Vagina (tissue), 2 donors: ENCODE data around the gene SRD5A1. TPM values are rescaled to one million over a fixed set of nuclear protein-coding genes. Genes with fewer than 3 reads are reported as not detected.
A peak's percentile ranks its signal among the peaks of the same experiment; 100 is the strongest.

Experiments used
- DNase-seq, 2 donors: peaks; one replicate each; pipeline ENCODE4 v3.0.0-alpha.2; 2017; ENCODE audit errors: extremely low spot score in 2 of 2
- H3K27ac ChIP-seq: fragments of 200-600 bp; sonication (generic); one replicate; pipeline ENCODE4 v1.5.1; 2019
- H3K27me3 ChIP-seq: fragments of 200-600 bp; sonication (generic); one replicate; pipeline ENCODE4 v1.5.1; 2019
- H3K36me3 ChIP-seq, 2 donors: fragments of 200-600 bp; sonication (generic); one replicate each; pipeline ENCODE4 v1.5.1; 2017 to 2019
- H3K4me1 ChIP-seq: fragments of 200-600 bp; sonication (generic); one replicate; pipeline ENCODE4 v1.5.1; 2019
- H3K4me3 ChIP-seq, 2 donors: fragments of 200-600 bp; sonication (generic); 1 replicate in 1 of 2; 2 replicates in 1 of 2; pipeline ENCODE4 v1.5.1; 2016 to 2019
- H3K9me3 ChIP-seq: fragments of 200-600 bp; sonication (generic); one replicate; pipeline ENCODE4 v1.5.1; 2019
- POLR2A ChIP-seq, 2 donors: fragments of 450-650 bp; IDR thresholded peaks; one replicate each; pipeline ENCODE4 v1.6.1; 2017; ENCODE audit warnings: antibody characterized with exemption in 2 of 2, mild to moderate bottlenecking in 2 of 2, moderate library complexity in 2 of 2
- POLR2AphosphoS5 ChIP-seq, 2 donors: sonication (generic); formaldehyde crosslinking; IDR thresholded peaks; one replicate each; pipeline ENCODE4 v1.9.0; 2017; ENCODE audit warnings: antibody characterized with exemption in 2 of 2, mild to moderate bottlenecking in 2 of 2, low read depth in 1 of 2; ENCODE audit not compliant: insufficient read depth in 1 of 2
- intact Hi-C: fragments of 100-400 bp; cut with DNase I; formaldehyde crosslinking; loops from one replicate; pipeline ENCODE4 v1.15.1; 2023
- total RNA-seq: library from RNA; depleted of rRNA; stranded (reverse); fragments of >200 nt; gene quantifications from one replicate; pipeline ENCODE4 v1.2.3, GENCODE V29; 2016
- TF ChIP-seq, protein P1 (sequence below), 3 experiments: fragments of 450-650 bp in 2 of 3; fragments of 200-600 bp in 1 of 3; sonication (generic) in 1 of 3; IDR thresholded peaks; one replicate each; pipeline ENCODE4 v1.5.1; 2017 to 2019; ENCODE audit warnings: antibody characterized with exemption in 3 of 3, mild to moderate bottlenecking in 2 of 3, moderate library complexity in 2 of 3

SRD5A1 gene
- total RNA-seq, 1 donor from 2014 or later = 45.4 TPM

DNA sequence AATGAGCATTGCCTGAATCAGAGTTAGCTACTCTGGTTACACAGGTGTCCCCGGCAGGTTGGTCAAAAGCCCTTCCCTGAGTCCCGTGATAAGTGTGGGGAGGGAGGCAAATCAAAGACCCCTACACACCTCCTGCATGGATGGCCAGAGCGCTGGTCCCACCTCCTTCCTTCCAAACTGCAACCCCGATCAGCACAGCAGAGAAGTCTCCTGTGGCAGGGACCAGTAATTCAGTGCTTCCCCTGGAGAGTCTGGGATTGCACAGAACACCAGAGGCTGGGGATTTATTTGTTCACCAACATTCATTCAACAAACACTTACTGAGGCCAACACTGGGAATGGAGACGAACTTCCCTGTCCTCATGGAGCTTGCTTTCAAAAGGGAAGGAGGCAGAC is 46.6 kb upstream of the SRD5A1 start:
- Histone ChIP-seq H3K36me3 (no peaks in the 10 kb centered on the region), H3K27me3 (no peaks in the 10 kb centered on the region), H3K4me3 (no peak overlapping the region), H3K4me1 (peaks cover 15% of the 10 kb centered on the region), H3K9me3 (no peaks in the 10 kb centered on the region), H3K27ac (no peak overlapping the region)
- TF ChIP-seq POLR2A (IDR thresholded peaks at IDR 0.05) (no peak), POLR2AphosphoS5 (IDR thresholded peaks at IDR 0.05; ENCODE audit: insufficient read depth in 1 of 2, low read depth in 1 of 2) (no peak)
- TF ChIP-seq, protein P1, sequence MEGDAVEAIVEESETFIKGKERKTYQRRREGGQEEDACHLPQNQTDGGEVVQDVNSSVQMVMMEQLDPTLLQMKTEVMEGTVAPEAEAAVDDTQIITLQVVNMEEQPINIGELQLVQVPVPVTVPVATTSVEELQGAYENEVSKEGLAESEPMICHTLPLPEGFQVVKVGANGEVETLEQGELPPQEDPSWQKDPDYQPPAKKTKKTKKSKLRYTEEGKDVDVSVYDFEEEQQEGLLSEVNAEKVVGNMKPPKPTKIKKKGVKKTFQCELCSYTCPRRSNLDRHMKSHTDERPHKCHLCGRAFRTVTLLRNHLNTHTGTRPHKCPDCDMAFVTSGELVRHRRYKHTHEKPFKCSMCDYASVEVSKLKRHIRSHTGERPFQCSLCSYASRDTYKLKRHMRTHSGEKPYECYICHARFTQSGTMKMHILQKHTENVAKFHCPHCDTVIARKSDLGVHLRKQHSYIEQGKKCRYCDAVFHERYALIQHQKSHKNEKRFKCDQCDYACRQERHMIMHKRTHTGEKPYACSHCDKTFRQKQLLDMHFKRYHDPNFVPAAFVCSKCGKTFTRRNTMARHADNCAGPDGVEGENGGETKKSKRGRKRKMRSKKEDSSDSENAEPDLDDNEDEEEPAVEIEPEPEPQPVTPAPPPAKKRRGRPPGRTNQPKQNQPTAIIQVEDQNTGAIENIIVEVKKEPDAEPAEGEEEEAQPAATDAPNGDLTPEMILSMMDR (IDR thresholded peaks at IDR 0.05) = no peak
- DNase-seq = peak; percentile 58 to 78
- intact Hi-C loops = no loop called here

- H3K27ac ChIP-seq = no peak overlapping the region
- H3K4me1 ChIP-seq = peaks cover 14% of the 10 kb centered on the region
- intact Hi-C loops = no loop called here
- DNase-seq = peak in 1 of 2 donors; percentile 72
- TF ChIP-seq, protein P1 (IDR thresholded peaks at IDR 0.05) = no peak
- no peak for TF ChIP-seq POLR2A (IDR thresholded peaks at IDR 0.05)
- TF ChIP-seq POLR2AphosphoS5 (IDR thresholded peaks at IDR 0.05; ENCODE audit: insufficient read depth in 1 of 2, low read depth in 1 of 2) = no peak
- no peaks in the 10 kb centered on the region for H3K9me3 ChIP-seq
- no peaks in the 10 kb centered on the region for H3K36me3 ChIP-seq
- no peaks in the 10 kb centered on the region for H3K27me3 ChIP-seq
- H3K4me3 ChIP-seq = no peak overlapping the region
These were observed 46.1 kb upstream of the SRD5A1 start for GRCh38 chr5:6587171-6587570.

DNA sequence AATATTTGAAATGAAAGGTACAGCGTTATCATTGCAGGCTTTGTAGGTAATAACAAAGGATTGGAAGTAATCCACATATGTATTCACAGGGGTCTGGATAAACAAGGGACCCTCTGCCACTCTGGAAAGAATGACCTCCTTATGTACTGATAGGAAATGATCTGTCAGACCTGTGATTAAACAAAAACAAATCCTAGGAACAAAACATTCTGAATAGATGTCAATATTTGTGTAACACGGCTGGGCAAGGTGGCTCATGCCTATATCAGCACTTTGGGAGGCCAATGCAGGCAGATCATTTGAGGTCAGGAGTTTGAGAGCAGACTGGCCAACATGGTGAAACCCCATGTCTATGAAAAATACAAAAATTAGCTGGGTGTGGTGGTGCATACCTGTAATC is 42.7 kb upstream of the SRD5A1 start:
- no peak overlapping the region for H3K27ac ChIP-seq
- H3K4me3 ChIP-seq = no peak overlapping the region
- no peaks in the 10 kb centered on the region for H3K36me3 ChIP-seq
- TF ChIP-seq POLR2A (IDR thresholded peaks at IDR 0.05) = no peak
- no peak for TF ChIP-seq POLR2AphosphoS5 (IDR thresholded peaks at IDR 0.05; ENCODE audit: insufficient read depth in 1 of 2, low read depth in 1 of 2)
- TF ChIP-seq, protein P1 (IDR thresholded peaks at IDR 0.05) = no peak
- no peak for DNase-seq
- H3K4me1 ChIP-seq = peaks cover 10% of the 10 kb centered on the region
- no peaks in the 10 kb centered on the region for H3K27me3 ChIP-seq
- intact Hi-C loops = no loop called here
- no peaks in the 10 kb centered on the region for H3K9me3 ChIP-seq

- TF ChIP-seq, protein P1 (IDR thresholded peaks at IDR 0.05) = no peak
- TF ChIP-seq POLR2A (IDR thresholded peaks at IDR 0.05) (no peak), POLR2AphosphoS5 (IDR thresholded peaks at IDR 0.05; ENCODE audit: insufficient read depth in 1 of 2, low read depth in 1 of 2) (no peak)
- Histone ChIP-seq H3K9me3 (no peaks in the 10 kb centered on the region), H3K36me3 (no peaks in the 10 kb centered on the region), H3K27me3 (no peaks in the 10 kb centered on the region), H3K27ac (no peak overlapping the region), H3K4me1 (peaks cover 10% of the 10 kb centered on the region), H3K4me3 (no peak overlapping the region)
- DNase-seq = no peak
- intact Hi-C loops = no loop called here
These were observed 41.5 kb upstream of the SRD5A1 start for GRCh38 chr5:6591671-6592288.

DNA sequence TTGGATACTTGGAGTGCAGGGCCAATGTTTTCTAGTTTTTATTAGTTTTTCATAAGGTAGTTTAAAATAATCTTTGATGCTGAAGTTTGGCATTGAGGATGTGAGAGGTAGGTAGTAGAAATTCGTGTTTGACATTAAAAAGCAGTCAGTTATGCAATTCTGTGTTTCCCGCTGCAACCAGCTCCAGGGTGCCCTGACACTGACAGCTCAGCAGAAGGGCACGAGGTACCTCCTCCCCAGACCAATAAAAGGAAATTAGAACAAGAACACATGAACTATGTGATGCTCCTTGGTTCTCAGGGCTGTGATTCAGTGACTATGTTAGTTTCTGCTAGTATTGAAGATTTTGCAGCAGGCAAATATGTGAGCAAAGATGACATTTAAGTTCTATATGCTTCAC is 40.6 kb upstream of the SRD5A1 start:
- Histone ChIP-seq H3K36me3 (peaks cover 0 to 2% of the 10 kb centered on the region in 2 donors), H3K27ac (no peak overlapping the region), H3K4me1 (peaks cover 10% of the 10 kb centered on the region), H3K27me3 (no peaks in the 10 kb centered on the region), H3K4me3 (no peak overlapping the region), H3K9me3 (no peaks in the 10 kb centered on the region)
- intact Hi-C loops = no loop called here
- DNase-seq = no peak
- TF ChIP-seq, protein P1 (IDR thresholded peaks at IDR 0.05) = no peak
- TF ChIP-seq POLR2AphosphoS5 (IDR thresholded peaks at IDR 0.05; ENCODE audit: insufficient read depth in 1 of 2, low read depth in 1 of 2) (no peak), POLR2A (IDR thresholded peaks at IDR 0.05) (no peak)
